Endothelial cell of umbilical vein (primary cell): Measurements from ENCODE around the gene PIK3R2. TPM values are rescaled to one million over a fixed set of nuclear protein-coding genes. Genes with fewer than 3 reads are reported as not detected.

Experiments
- BruUV-seq: library from RNA; stranded (reverse); fragments of 400-500 nt; replicated peaks from 2 replicates; lab custom pipeline; 2021; lab: Mats Ljungman, UMichigan
- CTCF ChIA-PET: fragments of 300-600, 350-600 bp; sonication (Branson Sonifier 250); formaldehyde crosslinking; loops from one replicate; lab custom pipeline; 2021; ENCODE audit warnings: antibody characterized with exemption, inconsistent platforms; lab: Charles Lee
- POLR2A ChIA-PET: fragments of 300-600, 350-600 bp; sonication (Branson Sonifier 250); formaldehyde crosslinking; loops from one replicate; lab custom pipeline; 2021; ENCODE audit warnings: antibody characterized with exemption, inconsistent platforms; lab: Charles Lee
- DNase-seq: peaks from one replicate; pipeline ENCODE4 v3.0.0-alpha.2; 2011; ENCODE audit warnings: low read depth, low spot score
- FAIRE-seq: peaks from 2 replicates; lab custom pipeline; 2011; peaks lifted over from hg19 to GRCh38; lab: Jason Lieb, UNC
- H2AFZ ChIP-seq: 2 replicates; pipeline ENCODE4 v1.6.0; 2012; ENCODE audit warnings: low read depth, low read length, control low read depth, inconsistent platforms
- H3K27ac ChIP-seq: 2 replicates; pipeline ENCODE4 v1.5.1; 2011; ENCODE audit warnings: low read depth, mild to moderate bottlenecking, control low read depth, low read length, moderate library complexity; ENCODE audit not compliant: insufficient read depth
- H3K27me3 ChIP-seq, 2 experiments: 2 replicates each; pipeline versions ENCODE4 v1.6.0 to v1.6.1; 2011; ENCODE audit warnings: low read length in 2 of 2, mixed read lengths in 1 of 2; ENCODE audit not compliant: control insufficient read depth in 2 of 2, insufficient read depth in 2 of 2
- H3K36me3 ChIP-seq, 2 experiments: 2 replicates in 1 of 2; 3 replicates in 1 of 2; pipeline ENCODE4 v1.5.1; 2011; ENCODE audit warnings: low read length in 2 of 2, mild to moderate bottlenecking in 1 of 2, moderate library complexity in 1 of 2; ENCODE audit not compliant: control insufficient read depth in 2 of 2, insufficient read depth in 2 of 2; ENCODE audit errors: extremely low read depth in 1 of 2
- H3K4me1 ChIP-seq: 3 replicates; pipeline ENCODE4 v1.5.1; 2011; ENCODE audit warnings: mild to moderate bottlenecking, low read length; ENCODE audit not compliant: control insufficient read depth, insufficient read depth; ENCODE audit errors: extremely low read depth
- H3K4me2 ChIP-seq: 2 replicates; pipeline ENCODE4 v1.6.1; 2011; ENCODE audit warnings: low read length, control low read depth, mixed read lengths; ENCODE audit not compliant: insufficient read depth
- H3K4me3 ChIP-seq, 3 experiments: fragments of 200-600 bp in 1 of 3; sonication (generic), shearing (Covaris generic) in 1 of 3; replicated peaks in 1 of 3; 2 replicates each; pipeline ENCODE4 v1.5.1; 2011 to 2016; ENCODE audit warnings: control low read depth in 3 of 3, low read length in 3 of 3, mild to moderate bottlenecking in 2 of 3, inconsistent platforms in 1 of 3, low read depth in 1 of 3, moderate library complexity in 1 of 3; ENCODE audit not compliant: insufficient read depth in 1 of 3
- H3K79me2 ChIP-seq: 2 replicates; pipeline ENCODE4 v1.6.0; 2012; ENCODE audit warnings: low read length, inconsistent platforms; ENCODE audit not compliant: control insufficient read depth, insufficient read depth
- H3K9ac ChIP-seq: replicated peaks from 2 replicates; pipeline ENCODE3; 2011; ENCODE audit warnings: low read length, control low read depth; ENCODE audit not compliant: insufficient read depth; ENCODE audit errors: extremely low read depth
- H3K9me1 ChIP-seq: replicated peaks from 3 replicates; pipeline ENCODE4 v1.6.0; 2011; ENCODE audit warnings: mild to moderate bottlenecking, low read length; ENCODE audit not compliant: control insufficient read depth, insufficient read depth; ENCODE audit errors: extremely low read depth
- H3K9me3 ChIP-seq: replicated peaks from 2 replicates; pipeline ENCODE4 v1.5.1; 2012; ENCODE audit warnings: low read length, inconsistent platforms; ENCODE audit not compliant: control insufficient read depth, insufficient read depth
- H4K20me1 ChIP-seq: replicated peaks from 2 replicates; pipeline ENCODE3; 2011; ENCODE audit warnings: mild to moderate bottlenecking, low read length; ENCODE audit not compliant: control insufficient read depth, insufficient read depth; ENCODE audit errors: extremely low read depth
- CTCF ChIP-seq, 2 donors: IDR thresholded peaks; 1 replicate in 1 of 2; 2 replicates in 1 of 2; pipeline ENCODE4 v1.5.1; 2011; ENCODE audit warnings: low read length in 2 of 2, mild to moderate bottlenecking in 2 of 2, moderate library complexity in 2 of 2, control low read depth in 1 of 2, inconsistent platforms in 1 of 2, low read depth in 1 of 2; ENCODE audit not compliant: insufficient read depth in 1 of 2; ENCODE audit errors: extremely low read depth in 1 of 2
- EZH2 ChIP-seq: IDR thresholded peaks from 2 replicates; pipeline ENCODE4 v1.6.1; 2012; ENCODE audit warnings: borderline replicate concordance, low read depth, mild to moderate bottlenecking, moderate library complexity, low read length, inconsistent platforms; ENCODE audit not compliant: severe bottlenecking
- FOS ChIP-seq: IDR thresholded peaks from 2 replicates; pipeline ENCODE4 v1.6.1; 2011; ENCODE audit warnings: mild to moderate bottlenecking, low read length, moderate library complexity, borderline replicate concordance; ENCODE audit not compliant: insufficient read depth
- GATA2 ChIP-seq: IDR thresholded peaks from 2 replicates; pipeline ENCODE4 v1.7.0; 2011; ENCODE audit warnings: low read depth, mild to moderate bottlenecking, moderate library complexity, mixed read lengths, low read length; ENCODE audit not compliant: insufficient read length, insufficient read depth
- JUN ChIP-seq: IDR thresholded peaks from 2 replicates; pipeline ENCODE4 v1.6.1; 2011; ENCODE audit warnings: borderline replicate concordance, low read depth; ENCODE audit not compliant: insufficient read length, insufficient read depth
- MAX ChIP-seq: IDR thresholded peaks from 2 replicates; pipeline ENCODE4 v1.6.1; 2011; ENCODE audit not compliant: insufficient read depth, insufficient read length
- MYC ChIP-seq: IDR thresholded peaks from one replicate; pipeline ENCODE4 v1.6.1; 2011; ENCODE audit warnings: mild to moderate bottlenecking, low read depth, low read length
- POLR2A ChIP-seq: IDR thresholded peaks from 2 replicates; pipeline ENCODE4 v1.6.1; 2012; ENCODE audit warnings: low read depth, mild to moderate bottlenecking, control low read depth, low read length
- POLR2AphosphoS5 ChIP-seq: IDR thresholded peaks from 2 replicates; pipeline ENCODE4 v1.6.1; 2012; ENCODE audit warnings: low read depth, mild to moderate bottlenecking, control low read depth, low read length, moderate library complexity; ENCODE audit not compliant: insufficient read depth
- dilution Hi-C: fragments of 300-500 bp; cut with MboI; formaldehyde crosslinking; loops from one replicate; pipeline ENCODE4 v1.15.0; 2019; ENCODE audit warnings: low sequenced_read_pairs; ENCODE audit not compliant: extremely low pct_ligation_motif_present
- intact Hi-C: fragments of 100-400 bp; cut with micrococcal nuclease; formaldehyde crosslinking; loops from one replicate; pipeline ENCODE4 v1.10.0; 2022
- polyA plus RNA-seq, 4 experiments: library from polyadenylated mRNA; depleted of rRNA in 3 of 4; stranded (reverse) in 3 of 4; unstranded in 1 of 4; fragments of >200 nt; gene quantifications; 2 replicates each; pipeline versions ENCODE4 v1.2.1 to v1.2.3, GENCODE V29; 2011 to 2012; ENCODE audit warnings: missing spikeins in 1 of 4
- total RNA-seq: library from RNA; stranded (reverse); gene quantifications from 2 replicates; pipeline ENCODE4 v1.2.3, GENCODE V29; 2021

Gene PIK3R2
- total and polyA plus RNA-seq, 2 donors (not counting 3 experiments of a cell fraction or from before 2014, with no cell fraction given) = 8.1 to 15.2 TPM

GRCh38 chr19:18160493-18160970, 7.6 kb downstream of the PIK3R2 start:
- Histone ChIP-seq H4K20me1 (no peaks in the 10 kb centered on the region), H3K27ac (no peak overlapping the region), H3K27me3 (no peaks in the 10 kb centered on the region), H3K4me3 (no peak overlapping the region), H3K79me2 (no peaks in the 10 kb centered on the region), H3K9me1 (no peaks in the 10 kb centered on the region), H3K4me2 (no peak overlapping the region), H3K4me1 (peaks cover 14% of the 10 kb centered on the region), H2AFZ (peak overlapping the region; percentile 49), H3K9me3 (no peaks in the 10 kb centered on the region), H3K9ac (no peak overlapping the region), H3K36me3 (peaks cover 0 to 27% of the 10 kb centered on the region in 2 experiments)
- CTCF ChIA-PET = interaction anchor here (0.8 to 2.5 kb wide), 7 partner anchors 10 to 228 kb away, joined by 3 to 25 read pairs (median 4); no protein-coding TSS in a partner anchor
- dilution Hi-C loops (no loop called here), intact Hi-C loops (no loop called here)
- FAIRE-seq (no peak), DNase-seq (no peak)
- POLR2A ChIA-PET = no interaction called here
- no peak for TF ChIP-seq MYC
- no peak for TF ChIP-seq POLR2AphosphoS5
- TF ChIP-seq JUN = no peak
- TF ChIP-seq MAX = no peak
- no peak for TF ChIP-seq EZH2
- no peak for TF ChIP-seq FOS
- TF ChIP-seq CTCF (IDR thresholded peaks at IDR 0.05; ENCODE audit: extremely low read depth in 1 of 2, insufficient read depth in 1 of 2, low read depth in 1 of 2, low read length in 2 of 2) = no peak
- no peak for TF ChIP-seq GATA2
- TF ChIP-seq POLR2A = no peak
- BruUV-seq = no TSS peak
